SKM-1 treated with dmso at 0.1 percent for 144 hours (cell line): ENCODE results near the gene GRN.
"Not testable (repeated sequence)": the region's sequence is repeated elsewhere in the genome, so short reads cannot be mapped to it uniquely, and the experiment has no call there.

Source experiments
- DNase-seq: peaks from one replicate; lab custom pipeline; 2025; ENCODE audit not compliant: unreplicated experiment; lab: John Stamatoyannopoulos, UW

GRN gene

DNA sequence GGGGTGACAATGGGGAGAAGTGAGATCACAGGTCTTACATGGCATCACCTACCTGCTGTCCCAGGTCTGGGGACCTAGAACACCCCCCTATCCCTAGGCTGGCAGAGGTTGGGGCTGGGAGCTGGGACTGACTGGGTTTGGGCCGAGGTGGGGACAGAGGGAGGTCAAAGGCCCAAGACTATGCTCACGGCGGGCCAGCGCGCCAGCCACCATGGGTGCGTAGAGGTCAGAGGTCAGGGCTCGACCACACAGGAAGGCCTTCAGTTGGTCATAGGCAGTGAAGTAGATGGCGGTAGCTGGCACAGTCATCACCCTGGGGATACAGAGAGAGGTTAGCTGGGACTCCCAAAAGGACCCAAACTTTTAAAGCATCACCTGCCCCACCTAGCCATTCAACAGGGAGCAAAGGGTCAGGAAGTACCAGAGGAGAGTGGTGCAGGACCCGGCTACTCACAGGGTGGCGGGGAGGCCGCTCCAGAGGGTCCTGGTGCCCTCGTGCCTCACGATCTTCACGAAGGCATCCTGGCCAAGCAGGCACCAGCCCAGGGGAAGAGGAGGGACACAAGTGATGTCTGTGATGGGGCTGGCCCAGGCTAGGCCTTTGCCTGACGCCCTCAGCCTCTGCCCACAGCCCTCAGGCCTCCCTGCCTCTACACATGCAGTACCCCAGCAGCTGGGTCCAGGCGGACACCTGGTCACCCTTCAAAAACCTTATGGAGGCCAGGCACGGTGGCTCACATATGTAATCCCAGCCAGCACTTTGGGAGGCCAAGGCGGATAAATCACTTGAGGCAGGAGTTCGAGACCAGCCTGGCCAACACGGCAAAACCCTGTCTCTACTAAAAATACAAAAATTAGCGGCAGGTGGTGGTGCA is 23.6 kb upstream of the GRN start:
- no peak for DNase-seq

DNA sequence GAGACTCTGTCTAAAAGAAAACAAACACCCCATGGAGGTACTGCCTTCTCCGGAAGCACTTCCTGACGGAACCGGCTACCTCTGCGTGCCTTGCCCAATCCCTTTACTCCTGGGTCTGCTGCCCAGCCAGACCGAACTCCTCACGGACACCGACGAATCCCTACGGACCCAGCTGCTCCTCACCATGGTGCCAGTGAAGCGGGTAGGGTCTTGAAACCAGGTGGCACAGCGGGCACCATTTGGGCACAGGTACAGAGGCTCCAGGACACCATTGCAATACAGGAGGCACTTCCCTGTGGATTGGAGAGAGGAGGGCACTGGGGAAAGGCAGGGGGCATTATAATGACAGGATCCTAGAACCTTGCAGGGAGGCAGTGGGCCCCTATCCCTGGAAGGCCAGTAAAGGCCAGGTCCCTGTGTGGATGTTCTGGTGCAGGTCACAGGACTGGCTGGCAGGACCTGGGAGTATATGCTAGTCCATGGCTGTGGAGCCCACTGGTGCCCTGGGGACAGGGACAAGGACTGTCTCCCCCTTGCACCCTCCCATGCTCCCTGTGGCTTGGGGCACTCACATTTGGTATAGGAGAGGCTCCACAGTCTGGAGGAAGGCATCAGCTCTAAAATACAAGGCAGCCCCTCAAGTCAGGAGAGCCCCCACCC is 22.7 kb upstream of the GRN start:
- no peak for DNase-seq

DNA sequence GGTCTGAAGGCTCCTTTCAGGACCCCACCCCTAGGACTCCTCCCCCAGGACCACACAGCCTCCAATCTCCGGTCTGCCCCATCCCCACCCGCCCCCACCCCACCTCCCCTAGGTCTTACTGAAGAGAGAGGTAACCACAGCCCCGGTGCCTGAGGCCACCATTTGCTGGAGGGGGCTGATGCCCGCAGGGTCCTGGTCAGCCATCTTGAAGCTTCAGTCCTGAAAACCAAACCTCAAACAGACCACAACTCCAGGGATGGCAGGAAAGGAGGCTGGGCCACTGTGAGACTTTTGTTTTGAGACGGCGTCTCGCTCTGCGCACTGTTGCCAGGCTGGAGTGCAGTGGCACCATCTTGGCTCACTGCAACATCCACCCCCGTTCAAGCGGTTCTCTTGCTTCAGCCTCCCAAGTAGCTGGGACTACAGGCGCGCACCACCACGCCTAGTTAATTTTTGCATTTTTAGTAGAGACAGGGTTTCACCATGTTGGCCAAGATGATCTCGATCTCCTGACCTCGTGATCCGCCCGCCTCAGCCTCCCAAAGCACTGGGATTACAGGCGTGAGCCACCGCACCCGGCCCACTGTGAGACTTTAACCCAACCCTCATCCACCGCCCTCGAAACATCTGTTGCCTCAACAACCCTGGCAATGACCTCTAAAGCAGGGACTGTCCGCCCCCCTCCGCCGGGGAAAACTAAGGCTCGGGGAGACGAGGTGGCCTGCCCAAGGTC is 21.6 kb upstream of the GRN start:
- no peak for DNase-seq

DNA sequence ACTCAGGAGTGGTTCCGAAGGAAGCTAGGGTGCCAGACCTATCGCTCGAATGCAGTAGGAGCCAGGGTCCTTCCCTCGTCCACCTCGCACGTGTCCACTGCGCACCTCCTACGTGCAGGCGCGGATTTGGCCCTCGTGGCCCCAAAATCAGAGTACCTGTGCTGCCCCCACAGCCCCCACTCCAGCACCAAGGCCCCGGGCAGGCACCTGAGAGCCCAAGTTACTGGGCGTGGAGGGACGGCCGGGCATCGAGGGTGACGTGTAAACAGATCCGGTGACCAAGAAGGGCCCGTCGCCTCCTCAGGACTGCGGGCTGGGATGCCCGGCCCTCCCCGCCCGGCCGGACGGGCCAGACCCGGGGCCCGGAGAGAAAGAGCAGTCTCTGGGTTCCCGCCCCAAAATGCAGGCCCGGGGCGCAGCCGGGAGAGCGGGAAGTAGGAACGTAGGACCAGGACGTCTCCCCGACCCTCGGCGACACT is 21.0 kb upstream of the GRN start:
- DNase-seq, result no peak

DNA sequence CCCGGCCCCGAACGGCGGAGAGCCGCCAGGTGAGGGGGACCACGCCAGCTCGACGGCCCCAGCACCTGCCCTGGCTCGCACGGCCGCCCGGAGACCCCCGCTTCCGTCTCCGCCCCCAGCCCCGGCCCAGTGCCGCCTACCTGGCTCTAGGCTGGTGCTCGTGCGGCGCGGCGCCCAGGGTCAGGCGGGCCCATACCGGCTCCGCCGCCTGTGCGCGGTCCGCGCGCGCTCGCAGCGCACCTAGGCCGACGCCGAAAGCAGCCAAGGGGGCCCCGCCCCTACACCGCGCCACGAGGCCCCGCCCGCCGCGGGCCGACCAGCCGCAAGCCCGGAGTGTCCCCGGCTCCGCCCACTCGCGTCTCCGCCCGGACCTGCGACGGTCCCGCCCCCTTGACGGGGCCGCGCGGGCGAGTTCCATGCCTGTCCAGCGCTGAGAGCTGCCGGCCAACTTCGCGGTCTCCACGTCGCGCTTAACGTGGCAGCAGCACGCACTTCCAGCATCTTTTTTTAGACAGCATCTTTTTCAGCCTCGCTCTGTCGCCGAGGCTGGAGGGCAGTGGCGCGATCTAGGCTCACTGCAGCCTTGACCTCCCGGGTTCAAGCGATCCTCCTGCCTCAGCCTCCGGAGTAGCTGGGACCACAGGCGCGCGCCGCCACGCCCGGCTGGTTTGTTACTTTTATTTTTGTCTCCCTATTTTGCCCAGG is 20.4 kb upstream of the GRN start, which contains the start of gene SLC25A39:
Gene SLC25A39 (minus strand): TSS at position 253 of the 705 bp plus-strand sequence. CDS start 1,261 bp downstream, outside the sequence.
- DNase-seq, result peak; percentile 84

DNA sequence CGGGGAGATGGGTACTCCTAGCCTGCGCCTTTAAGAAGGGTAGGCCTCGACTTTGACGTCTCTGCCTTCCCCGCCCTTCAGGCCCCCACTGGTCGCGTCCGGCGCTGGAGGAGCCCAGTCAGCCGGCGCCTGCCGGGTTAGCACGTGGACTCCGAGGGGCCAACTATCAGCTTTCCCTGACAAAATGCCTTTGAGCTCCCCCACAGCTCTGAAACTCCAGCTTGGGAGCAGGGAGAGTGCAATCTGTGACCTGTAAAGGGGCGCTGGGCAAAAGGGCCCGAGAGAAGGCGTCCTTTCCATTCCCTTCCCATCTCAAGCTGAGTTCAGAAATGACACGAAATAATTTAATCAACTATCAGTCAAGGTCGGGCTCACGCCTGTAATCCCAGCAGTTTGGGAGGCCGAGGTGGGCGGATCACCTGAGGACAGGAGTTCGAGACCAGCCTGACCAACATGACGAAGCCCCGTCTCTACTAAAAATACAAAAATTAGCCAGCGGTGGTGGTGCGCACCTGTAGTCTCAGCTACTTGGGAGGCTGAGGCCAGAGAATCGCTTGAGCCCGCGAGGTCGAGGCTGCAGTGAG is 18.1 kb upstream of the GRN start:
- peak; percentile 95 for DNase-seq

DNA sequence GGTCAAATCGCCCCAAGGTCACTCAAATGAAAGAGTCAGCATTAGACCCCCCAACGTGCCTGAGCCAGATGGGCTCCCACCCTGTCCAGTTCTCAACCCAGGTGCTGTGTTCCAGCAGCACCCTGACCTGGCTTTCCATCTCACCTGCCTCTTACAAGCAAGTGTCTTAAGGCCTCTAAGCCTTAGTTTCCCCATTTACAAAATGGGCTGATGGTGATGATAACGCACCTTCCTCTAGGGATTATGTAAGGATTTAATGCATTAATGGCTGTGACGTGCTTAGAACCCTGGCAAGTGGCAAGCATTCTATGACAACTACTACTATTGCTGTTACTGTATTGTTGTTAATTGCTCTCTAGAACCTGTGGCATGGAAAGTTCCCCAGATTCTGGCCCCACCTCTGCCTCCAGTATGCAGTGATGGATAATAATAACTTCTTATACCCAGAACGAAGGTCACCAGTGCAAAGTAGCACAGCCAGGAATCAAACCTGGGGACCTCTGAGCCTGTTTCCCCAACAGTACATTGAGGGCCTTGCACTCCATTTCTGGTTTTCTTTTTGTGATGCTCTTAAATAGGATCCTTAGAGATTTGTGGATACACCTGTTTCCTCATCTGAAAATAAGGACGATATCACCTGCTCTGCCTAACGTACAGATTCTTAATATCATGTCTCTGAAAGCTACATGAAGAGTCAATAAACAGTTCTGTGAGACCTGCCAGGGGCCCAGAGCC is 17.2 kb upstream of the GRN start:
- no peak for DNase-seq

DNA sequence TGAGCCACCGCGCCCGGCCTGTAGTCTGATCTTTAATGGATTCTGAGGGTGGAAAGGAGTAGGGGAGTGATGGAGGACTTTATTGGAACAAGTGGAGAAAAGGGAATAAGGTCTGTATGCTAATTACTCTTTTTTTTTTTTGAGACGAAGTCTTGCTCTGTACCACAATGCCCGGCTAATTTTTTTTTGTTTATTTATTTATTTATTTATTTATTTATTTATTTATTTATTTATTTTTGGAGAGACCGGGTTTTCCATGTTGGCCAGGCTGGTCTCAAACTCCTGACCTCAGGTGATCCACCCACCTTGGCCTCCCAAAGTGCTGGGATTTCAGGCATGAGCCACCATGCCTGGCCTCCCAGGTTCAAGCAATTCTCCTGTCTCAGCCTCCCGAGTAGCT is 15.6 kb upstream of the GRN start:
- not testable (repeated sequence) for DNase-seq

DNA sequence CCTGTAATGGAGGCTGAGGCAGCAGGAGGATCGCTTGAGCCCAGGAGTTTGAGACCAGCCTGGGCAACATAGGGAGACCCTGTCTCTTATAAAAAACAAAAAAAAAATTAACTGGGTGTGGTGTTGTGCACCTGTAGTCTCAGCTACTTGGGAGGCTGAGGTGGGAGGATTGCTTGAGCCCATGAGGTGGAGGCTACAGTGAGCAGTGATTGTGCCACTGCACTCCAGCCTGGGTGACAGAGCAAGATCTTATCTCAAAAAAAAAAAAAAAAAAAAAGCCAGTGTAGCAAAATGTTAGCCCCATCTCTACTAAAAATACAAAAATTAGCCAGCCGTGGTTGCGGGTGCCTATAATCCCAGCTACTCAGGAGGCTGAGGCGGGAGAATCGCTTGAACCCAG is 14.8 kb upstream of the GRN start:
- not testable (repeated sequence) for DNase-seq

DNA sequence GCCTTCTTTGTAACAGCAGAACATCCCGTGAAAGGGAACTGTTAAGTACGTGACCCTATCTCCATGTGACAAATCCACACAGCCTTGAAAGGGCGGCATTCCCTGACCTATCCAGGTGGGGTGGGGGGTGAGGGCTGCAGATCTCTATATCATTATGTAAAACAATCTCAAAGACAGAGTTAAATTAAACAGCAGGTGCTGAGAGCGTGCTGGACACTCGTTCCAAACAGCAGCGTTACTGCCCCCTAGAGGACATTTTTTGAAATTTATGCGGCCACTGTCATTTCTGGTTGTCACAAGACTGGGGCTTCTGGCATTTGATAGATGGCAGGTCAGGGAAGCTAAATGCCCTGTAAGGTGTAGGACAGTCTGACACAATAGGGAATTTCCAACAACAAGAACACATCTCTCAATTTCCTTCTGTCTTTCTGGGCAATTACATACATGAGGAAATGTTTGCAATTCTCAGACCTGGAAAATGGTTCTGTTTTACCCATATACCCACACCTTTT is 13.8 kb upstream of the GRN start:
- DNase-seq, result peak; percentile 50

DNA sequence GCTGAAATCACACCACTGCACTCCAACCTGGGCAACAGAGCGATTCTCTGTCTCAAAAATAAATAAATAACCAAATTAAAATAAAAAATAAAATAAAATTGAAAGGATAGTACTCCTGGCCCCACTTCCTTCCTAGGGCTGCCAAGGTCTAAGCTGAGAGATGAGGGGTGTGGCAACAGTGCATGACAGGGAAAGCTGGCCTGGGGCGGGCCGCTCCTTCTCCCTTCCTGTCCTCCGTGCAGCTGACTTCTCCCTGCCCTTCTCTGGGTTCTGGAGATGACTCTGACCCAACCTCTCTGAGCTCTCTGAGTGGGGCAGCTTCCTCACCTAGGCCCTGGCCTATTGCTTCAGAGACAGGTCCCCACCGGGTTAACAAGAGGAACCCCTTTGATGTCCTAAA is 11.7 kb upstream of the GRN start:
- DNase-seq, result peak; percentile 74

DNA sequence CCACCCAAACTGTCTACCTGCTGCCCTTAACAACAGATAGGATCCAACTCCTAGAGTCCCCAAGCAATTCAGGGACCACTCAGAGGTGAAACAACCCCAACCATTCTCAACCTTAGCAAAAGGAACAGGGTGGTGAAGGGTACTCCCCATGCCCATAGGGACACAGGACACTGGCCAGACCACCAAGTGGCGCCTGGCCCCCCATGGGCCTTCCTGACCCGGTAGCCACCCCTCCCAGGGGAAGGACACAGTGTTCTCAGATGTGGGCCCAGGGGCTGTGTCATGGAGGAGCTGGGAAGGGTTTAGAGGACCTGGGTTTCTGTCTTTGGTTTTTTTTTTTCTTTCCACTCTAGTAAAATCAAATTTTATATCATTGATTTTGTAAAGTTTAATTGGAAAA is 10.8 kb upstream of the GRN start:
- DNase-seq, result no peak

DNA sequence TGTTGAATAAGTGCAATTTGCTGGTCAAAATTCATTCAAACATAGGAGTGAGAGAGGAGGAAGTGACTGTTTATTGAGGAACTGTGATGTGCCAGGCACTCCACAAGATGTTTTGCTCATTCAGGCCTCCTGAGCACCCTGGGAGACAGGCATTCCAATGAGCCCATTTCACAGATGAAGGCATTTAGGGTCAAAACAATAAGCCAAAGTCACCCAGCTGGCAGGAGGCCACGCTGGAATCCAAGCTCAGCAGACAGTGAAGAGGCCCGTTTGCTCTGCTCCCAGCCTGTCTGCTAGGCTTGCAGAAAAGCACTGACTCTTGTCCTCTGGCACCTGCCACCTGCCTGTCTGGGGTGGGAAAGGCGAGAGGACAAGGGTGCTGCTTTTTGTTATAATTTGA is 10.4 kb upstream of the GRN start:
- peak; percentile 35 for DNase-seq

DNA sequence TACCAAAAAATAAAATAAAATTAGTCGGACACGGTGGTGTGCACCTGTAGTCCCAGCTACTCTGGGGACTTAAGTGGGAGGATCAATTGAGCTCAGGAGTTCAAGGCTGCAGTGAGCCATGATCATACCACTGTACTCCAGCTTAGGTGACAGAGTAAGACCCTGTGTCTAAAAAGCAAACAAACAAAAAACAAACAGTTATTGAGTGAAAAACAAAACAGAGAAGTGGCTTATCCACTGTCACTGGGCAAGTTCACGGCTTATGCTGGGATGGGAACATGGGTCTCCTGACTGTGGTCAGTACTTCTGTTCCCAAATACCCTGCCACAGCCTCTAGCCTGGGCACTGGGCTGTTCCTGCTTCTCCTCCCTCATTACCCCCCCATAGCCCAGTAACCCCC is 9.5 kb upstream of the GRN start:
- no peak for DNase-seq

DNA sequence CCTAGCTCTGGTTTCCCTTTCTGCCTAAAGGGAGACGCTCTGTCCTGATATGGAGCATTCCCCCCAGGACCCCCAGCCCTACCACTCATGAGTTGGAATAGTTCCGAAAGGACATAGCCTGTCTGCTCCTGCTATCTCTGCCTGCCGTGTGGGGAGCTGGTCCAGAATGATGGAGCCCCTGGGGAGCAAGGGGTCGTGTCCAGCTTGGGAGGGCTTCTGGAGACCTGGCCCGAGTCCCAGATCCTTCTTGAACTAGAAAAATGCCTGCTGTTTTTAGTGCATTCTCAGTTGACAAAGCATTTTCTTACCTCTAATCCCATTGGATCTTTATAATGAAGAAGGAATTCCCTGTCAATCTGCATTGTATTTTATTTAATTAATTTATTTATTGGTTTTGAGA is 9.1 kb upstream of the GRN start:
- no peak for DNase-seq

DNA sequence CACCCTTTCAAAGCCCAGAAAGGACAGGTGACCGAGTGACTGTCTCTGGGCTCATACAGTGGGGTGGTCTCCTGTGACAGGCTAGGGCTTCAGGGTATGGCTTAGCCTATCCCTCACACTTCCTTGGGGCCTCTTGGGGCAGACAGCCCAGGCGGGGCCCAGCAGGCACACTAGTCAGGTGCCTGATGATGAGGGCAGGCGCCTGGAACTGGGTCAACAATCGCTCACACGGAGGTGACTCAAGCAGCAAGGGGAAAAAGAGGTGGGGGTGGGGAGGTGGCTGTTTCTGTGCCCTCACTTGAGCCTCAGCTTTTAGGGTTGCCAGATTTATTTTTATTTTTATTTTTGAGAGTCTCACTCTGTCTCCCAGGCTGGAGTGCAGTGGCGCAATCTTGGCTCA is 6.4 kb upstream of the GRN start:
- no peak for DNase-seq

DNA sequence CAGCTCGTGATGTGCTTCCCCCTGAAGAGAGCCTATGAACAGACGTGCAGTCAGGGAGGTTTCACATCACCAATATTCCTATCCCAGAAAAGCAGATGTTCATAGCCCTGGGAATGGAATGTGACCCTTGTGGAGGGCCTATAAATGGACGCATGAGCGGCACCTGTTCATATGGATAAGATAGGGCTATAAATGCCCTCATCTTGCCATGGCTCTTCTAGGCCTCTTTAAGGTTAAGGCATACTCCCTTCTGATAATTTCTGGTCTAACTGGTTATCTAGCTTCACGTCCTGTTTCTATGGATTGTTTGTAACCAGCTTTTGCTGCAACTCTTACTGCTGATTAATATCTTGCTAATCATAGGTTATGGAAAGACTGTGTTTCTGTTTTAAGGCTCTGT is 4.5 kb upstream of the GRN start:
- DNase-seq, result not testable (repeated sequence)

DNA sequence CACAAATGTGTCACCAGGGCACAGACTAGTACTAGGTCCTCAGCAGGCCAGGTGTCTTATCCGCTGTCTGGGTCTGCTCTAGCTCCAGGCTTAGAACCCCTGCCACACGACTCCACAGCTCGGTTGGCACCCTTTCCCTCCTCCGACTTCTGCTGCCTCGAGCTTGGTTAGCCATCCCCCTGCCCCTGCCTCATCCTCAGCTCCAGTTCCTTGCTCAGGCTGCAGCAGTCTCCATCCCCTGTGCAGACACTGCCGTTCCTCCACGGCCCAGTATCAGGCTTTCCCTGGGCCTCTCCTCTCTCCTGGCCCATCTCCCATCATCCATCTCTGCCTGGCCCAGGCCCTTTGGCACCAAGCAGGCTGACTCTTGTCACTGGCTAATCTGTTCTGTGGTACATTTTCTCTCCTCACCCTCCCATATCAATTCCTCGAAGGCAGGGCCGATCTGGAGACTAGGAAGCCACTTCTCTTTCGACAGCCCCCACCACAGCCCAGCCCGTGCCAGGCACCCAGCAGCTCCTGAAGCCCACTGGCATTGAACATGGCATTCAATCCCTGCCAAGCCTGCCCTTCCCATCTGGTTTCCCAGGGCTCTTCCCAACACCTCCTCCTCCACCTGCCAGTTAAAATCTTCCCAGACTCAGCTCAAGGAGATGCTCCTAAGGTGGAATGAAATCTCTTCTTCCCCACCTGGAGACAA is 1.4 kb upstream of the GRN start:
- no peak for DNase-seq

DNA sequence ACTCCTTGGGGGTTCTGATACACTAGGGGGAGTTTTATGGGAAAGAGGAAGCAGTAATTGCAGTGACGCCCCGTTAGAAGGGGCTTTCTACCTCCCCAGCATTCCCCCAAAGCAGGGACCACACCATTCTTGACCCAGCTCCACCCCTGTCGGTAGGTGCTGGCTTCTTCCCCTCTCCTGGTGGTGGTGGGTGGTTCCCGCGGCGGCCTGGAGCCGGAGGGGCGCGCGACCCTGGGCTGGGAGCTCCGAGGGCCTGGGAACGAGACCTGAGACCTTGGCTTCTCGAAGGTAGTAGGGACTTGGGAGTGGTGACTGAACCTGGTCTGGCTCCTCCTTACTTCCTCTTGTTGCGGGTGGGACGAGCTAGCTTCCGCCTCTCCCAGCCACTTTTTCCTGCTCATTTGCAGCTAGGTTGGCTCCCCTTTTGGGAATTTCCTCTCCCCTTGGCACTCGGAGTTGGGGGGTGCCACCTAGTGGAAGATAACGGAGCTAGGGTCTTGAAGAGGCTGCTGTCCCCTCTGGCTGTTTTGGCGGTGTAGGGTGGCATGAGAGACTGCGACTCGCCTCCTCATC is 438 bp downstream of the GRN start:
- DNase-seq, result peak; percentile 41
